Stimulated activated CD4-positive, alpha-beta T cell treated with anti-CD3 and anti-CD28 coated beads, Interleukin-15, amount 100 ng/mL, for 1 hour (primary cell): ENCODE measurements around the gene ELAVL1.

Experiments used
- DNase-seq, 2 donors: peaks; one replicate each; pipeline ENCODE4 v3.0.0-alpha.2; 2020; ENCODE audit warnings: low read depth in 1 of 2, low spot score in 1 of 2

ELAVL1 gene

GRCh38 chr19:7986321-7987113 is 18.9 kb downstream of the ELAVL1 start:
- no peak for DNase-seq

DNA sequence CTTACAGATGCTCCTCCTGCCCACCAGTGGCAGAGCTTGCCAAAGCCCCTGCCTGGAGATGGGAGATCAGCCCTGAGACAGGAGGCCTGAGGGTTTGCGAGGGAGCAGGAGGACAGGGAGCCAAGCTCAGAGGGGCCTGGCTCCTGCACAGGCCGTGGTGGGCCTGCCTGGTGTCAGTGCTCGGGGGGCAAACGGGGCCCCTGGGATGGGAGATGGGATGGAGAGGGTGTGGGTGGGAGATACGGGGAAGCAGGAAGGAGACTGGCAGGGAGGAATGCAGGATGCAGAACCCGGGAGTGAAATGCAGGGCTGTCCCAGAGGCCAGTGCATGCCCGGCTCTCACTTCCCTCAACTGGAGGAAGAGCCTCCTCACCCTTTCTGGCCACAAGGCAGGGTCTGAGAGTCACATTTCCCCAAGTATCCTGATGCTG is 19.9 kb downstream of the ELAVL1 start:
- no peak for DNase-seq

- no peak for DNase-seq
These were observed 21.2 kb downstream of the ELAVL1 start for GRCh38 chr19:7983995-7984837.

- no peak for DNase-seq
These were observed 22.0 kb downstream of the ELAVL1 start for GRCh38 chr19:7983286-7983950.

GRCh38 chr19:7982651-7983099 is 22.8 kb downstream of the ELAVL1 start:
- no peak for DNase-seq

- DNase-seq: no peak
These were observed 23.3 kb downstream of the ELAVL1 start for GRCh38 chr19:7982103-7982502.

- DNase-seq: no peak
These were observed 23.8 kb downstream of the ELAVL1 start for GRCh38 chr19:7981661-7982060.

- DNase-seq: no peak
These were observed 24.2 kb downstream of the ELAVL1 start for GRCh38 chr19:7981199-7981598.

GRCh38 chr19:7980635-7981121 is 24.8 kb downstream of the ELAVL1 start:
- DNase-seq: no peak

GRCh38 chr19:7980168-7980567 is 25.3 kb downstream of the ELAVL1 start:
- DNase-seq: no peak

- DNase-seq: no peak
These were observed 25.9 kb downstream of the ELAVL1 start for GRCh38 chr19:7979559-7979958.

DNA sequence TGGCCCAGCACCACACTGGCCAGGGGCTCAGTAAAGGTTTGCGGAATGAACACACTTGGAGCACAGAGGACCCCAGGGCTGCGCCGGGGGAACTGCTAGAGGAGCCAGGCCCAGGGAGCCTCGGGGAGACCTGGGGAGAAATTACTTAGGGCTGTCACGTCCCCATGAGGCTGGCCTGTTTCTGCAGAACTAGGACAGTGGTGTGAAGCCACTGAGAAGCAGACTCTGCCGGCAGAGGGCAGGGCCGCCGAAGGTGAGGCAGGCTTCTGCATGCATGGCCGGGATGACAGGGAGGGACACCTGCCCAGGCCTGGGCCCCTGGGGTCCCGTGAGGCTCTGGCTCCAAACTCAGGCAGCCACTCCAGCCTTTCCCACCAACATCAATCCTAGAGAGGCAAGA is 26.4 kb downstream of the ELAVL1 start:
- DNase-seq: no peak

GRCh38 chr19:7978179-7978825 is 27.1 kb downstream of the ELAVL1 start:
- DNase-seq: no peak

- no peak for DNase-seq
These were observed 27.8 kb downstream of the ELAVL1 start for GRCh38 chr19:7977723-7978040.

DNA sequence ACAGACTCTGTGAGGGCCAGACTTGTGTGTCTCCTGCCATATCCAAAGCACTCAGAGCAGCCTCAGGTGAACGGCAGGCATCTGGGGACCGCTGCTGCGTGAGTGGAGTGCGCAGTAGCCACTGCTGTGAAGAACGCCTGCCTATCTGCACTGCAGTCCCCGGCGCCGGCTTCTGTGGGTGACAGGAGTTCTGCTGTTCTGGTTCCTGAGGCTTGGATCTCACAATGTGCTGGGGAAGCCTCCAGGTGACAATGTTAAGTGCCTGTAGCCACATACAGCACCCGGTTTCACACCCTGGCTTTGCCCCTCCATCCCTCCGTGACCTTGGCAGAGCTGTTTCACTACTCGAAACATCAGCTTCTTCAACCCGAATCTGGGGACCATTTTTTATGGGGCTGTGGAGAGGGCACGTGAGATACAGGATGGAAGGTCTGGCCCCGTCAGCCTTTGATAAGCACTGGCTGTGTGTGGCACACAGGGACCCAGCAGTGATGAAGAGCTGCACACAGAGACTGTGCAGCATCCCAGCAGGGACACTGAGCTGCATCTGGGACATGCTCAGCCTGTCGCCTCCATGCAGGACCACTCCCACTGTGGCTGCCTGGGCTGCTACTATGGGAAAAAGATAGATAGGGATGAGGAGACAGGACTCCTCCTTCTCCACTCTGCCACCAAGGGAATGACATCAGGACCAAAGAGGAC is 28.3 kb downstream of the ELAVL1 start:
- no peak for DNase-seq

DNA sequence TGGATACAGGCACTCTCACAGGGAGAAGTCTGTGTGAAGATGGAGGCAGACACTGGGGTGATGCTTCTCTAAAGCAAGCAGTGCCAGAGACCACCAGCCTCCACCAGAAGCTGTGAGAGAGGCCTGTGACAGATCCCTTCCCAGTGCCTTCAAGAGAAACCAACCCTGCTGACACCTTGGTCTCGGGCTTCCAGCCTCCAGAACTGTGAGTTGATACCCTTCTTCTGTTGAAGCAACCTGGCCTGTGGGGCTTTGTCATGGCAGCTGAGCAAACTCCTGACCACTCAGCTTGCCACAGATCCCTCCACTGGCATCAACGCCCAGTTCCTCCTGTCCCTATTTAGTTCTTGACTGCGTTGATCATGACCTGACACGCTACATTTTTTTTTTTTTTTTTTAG is 29.0 kb downstream of the ELAVL1 start:
- DNase-seq: no peak

- DNase-seq: no peak
These were observed 30.4 kb downstream of the ELAVL1 start for GRCh38 chr19:7975037-7975436.

DNA sequence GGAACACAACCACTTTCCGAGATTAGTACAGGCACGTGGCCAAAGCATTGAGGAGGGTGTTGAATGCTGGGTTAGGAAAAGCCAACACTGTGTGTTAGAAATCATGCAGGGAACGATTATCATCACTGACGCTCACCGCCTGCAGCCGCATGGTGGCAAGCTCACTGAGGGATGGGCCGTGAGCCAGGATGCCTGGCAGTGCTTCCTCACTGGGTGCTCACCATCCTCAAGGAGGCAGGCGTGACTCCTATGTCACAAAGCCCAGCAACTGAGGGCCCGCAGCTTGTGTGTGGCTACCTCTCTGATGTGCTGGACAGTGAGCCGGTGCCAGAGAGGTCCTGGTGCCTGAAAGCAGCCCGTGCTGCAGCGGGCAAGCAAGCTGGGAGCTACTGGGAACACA is 31.6 kb downstream of the ELAVL1 start:
- no peak for DNase-seq

DNA sequence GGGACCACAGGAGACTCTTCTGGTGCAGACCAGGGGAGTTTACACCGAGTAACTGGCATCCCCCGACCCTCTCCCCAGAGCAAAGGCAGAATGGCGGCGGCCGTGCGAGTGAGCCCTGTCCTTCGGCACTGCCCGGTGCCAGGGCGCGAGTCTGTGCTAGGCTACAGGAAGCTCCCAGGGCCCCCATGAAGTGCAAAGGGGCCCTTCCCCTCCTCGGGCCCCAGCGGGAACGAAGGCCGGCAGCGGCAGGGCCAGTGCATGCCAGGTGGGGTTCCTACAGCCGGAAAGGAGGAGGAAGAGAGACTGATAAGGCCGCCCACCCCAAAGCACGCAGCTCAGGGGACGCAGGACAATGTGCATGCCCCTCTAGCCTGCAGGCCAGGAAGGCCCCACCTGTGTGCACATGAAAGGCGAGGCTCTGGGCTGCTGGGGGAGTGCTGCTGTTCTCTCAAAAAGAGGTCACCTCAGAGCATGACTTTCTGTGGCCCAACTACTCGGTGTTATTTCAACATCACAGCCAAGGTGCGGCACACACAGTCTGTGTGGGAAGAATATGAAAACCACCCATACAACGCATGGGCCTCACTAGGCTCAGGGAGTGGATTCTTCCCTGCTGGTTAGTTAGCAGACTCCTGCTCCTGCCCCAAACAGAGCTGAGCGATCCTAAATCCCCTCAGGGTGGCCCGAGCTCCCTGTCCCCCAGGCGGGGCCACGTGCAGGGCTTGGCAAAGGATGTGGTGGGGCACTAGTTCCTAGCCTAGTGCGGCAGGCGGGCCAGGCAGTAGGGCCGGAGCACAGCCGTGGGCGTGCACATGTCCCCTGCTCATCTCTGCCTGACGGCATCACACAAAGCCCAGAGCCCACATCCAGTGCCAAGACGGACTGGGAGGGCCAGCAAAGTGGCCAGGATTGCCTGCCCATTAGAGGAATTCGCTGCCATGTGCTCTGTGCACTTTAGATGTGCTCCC is 33.6 kb downstream of the ELAVL1 start:
- DNase-seq: no peak
